ENCODE data around the gene CABCOCO1. TPM values are rescaled to one million over a fixed set of nuclear protein-coding genes. Genes with fewer than 3 reads are reported as not detected.

Gene CABCOCO1, protein sequence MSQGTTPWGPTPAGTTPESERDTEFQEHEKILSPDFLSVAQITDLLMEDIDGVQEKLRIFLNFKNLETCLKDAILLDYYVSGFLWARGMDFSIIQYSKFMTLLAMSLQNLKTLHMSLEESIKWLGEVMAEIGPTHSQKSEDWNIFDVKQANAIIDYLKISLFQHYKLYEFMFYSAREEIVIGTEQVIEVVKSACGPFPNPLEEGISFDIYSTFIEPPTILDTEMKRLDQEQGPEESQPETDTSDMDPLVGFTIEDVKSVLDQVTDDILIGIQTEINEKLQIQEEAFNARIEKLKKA
- not detected in 2 replicates for total RNA-seq (2014; rRNA removed; shearing (Covaris generic))

DNA sequence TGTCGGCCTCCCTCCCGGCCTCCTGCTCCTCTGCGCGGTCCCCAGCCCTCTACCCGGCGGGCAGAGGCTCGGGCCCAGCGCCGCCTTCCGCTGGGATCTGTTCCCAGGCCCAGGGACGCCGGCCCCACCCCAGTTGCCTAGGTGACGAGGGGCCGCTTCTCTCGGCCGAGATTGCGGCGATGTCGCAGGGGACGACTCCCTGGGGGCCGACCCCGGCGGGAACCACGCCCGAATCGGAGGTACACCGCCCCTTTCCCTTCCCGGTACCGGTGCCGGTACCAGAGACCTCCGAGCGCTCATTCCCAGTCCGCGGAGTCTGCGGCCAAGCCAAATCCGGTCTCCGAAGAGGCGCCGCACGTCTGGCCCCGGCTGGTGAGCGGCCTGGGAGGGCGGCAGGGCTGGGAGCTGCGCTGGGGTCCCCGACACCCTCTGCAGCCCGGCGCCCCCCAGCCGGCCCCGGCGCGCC is at the start of gene CABCOCO1:
Gene CABCOCO1 (plus strand): TSS at position 136 of the 466 bp plus-strand sequence. CDS start 44 bp downstream, at position 180.
- no peak for DNase-seq (ENCODE audit: low read depth)

DNA sequence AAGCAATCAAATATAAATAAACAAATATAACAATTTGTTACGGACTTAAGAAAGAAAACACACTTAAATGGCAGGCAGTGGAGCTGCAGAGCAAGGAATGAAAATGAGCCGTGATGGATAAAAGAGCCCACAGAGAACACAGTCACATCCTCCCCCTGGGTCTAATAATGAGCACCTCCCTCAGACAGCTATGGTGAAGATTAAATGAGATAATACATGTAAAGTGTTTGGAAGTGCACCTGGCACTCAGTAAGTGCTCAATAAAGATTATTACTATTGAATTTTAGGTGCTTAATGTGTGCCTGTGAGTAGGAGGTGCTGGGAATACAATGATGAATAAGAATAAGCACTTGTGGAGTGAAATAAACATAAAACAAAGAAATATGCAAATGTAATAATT is 49.1 kb upstream of the CABCOCO1 start:
- no peak for DNase-seq (ENCODE audit: low read depth)

DNA sequence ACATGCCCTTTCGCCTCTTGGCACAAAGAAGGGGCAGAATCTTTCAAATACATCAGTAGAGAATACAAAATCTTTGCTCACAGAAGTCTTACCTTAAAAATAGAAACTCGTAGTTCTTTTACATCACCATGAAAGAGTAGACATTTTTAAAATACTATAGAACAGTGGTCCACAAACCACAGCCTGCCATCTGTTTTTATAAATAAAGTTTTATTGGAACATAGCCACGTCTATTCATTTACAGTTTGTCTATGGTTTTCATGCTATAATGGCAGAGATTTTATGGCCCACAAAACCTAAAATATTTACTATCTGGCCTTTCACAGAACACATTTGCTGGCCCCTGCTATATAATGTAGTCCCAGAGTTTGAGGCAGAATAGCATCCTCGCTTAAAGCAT is 46.1 kb upstream of the CABCOCO1 start:
- DNase-seq (ENCODE audit: low read depth), result no peak

DNA sequence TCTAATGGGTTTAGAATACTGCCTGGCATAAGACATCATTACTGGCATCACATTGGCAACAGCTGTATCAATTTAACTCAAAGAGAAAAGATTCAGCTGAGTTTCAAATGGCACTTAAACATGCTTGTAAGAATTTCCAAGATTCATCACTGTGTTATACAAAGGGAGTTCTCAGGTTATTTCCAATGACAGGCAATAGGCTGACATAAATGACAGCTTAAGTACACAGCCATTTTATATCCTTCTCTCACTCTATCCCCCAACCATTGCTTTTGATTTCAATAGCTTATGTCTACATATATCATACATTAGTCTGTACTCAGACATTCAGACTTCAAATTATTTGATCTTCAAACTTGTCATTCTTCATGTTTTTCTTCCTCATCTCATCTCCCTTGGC is 45.5 kb upstream of the CABCOCO1 start:
- DNase-seq (ENCODE audit: low read depth), result no peak

DNA sequence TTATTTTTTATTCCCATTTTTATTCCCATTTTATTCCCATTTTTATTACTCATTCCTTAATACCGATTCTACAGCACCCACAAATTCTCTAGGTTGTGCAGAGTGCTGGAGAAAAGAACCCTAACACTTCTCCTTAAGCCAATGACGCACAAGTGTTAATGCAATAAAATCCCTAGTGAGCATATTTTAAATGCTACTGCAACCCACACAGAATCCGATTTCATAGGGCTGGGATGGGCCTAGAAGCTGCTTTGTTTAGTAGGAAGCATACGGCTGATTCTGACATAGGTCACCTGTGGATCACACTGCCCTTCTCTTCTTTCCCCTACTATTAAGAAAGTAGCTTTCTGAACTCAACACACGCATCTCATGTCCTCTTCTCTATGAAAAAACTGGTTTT is 45.1 kb upstream of the CABCOCO1 start:
- DNase-seq (ENCODE audit: low read depth), result no peak

DNA sequence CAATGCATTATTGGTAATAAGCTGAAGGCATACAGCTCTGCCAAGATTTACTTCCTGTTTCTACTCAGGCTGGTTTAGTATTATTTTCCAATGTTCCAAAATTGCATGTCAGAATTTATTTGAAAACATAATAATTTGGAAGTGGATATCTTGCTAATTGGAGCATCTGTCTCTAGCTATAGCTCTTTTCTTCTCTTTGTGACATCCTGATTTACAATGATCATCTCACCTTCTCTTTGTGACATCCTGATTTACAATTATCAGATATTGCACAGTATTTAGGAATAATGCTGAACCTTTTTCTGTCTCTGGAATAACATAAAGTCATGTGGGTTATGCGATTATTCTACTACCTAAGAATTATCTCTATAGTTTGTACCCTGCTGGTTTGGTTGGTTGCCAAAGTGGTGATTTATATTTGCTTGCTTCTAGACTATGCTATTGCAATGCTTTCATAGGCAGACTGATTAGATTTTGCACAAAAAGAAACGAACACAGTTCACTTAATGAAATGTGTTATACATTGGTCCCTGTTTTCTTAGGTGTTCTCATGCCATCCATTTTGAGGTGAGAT is 44.3 kb upstream of the CABCOCO1 start:
- DNase-seq (ENCODE audit: low read depth), result no peak

DNA sequence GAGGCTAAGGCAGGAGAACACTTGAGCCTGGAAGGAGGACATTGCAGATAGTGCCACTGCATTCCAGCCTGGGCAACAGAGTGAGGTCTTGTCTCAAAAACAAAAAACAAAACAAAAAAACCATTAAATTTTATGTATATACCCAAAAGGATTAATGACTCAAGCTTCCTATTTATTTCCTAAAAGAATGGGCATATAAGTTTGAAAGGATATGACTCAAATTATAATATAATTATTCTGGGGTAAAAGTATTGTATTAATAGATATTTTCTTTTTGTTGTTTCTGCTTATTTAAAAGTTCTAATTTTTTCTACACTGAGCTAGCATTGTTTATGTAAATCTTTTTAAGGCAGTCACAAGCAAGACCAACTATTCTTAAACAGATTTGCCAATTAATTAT is 42.2 kb upstream of the CABCOCO1 start:
- DNase-seq (ENCODE audit: low read depth), result no peak

DNA sequence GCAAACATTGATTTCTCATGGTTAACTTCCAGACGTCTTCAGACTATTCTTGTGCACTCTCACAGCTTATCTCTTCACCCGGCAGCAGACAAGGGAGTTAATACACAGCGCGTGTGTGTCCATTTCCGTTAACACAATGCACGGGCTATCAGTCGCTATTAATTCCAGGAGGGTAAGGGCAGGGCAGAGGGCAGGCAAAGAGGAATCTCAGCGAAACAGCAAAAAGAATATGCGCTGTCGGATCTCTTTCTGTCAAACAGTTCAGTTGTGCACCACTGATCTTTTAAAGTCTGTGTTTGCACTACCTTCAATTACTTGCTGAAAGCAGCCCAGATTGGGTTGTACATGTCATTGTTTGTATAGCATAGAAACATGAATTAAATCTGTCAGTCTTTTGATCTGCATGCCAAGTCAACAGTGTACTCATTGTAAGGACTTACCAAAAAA is 41.1 kb upstream of the CABCOCO1 start:
- no peak for DNase-seq (ENCODE audit: low read depth)

DNA sequence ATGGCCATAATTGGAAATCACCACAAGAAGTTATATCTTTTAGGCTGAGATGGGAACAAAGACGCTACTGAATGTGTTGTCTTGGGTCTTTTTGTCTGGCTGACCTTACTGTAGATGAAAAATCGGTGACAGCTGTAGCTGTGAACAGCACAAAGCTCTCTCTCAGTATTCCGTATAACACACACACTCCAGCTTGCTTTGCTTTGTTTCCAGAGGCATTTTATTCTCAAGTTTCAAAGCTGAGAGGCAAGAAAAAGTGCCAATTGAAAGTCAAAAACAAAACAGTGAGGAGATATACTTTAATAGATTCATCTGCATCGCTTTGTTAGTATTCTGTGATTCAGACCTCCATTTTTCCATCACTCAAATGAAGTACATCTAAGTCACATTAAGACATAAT is 39.6 kb upstream of the CABCOCO1 start:
- DNase-seq (ENCODE audit: low read depth), result no peak

DNA sequence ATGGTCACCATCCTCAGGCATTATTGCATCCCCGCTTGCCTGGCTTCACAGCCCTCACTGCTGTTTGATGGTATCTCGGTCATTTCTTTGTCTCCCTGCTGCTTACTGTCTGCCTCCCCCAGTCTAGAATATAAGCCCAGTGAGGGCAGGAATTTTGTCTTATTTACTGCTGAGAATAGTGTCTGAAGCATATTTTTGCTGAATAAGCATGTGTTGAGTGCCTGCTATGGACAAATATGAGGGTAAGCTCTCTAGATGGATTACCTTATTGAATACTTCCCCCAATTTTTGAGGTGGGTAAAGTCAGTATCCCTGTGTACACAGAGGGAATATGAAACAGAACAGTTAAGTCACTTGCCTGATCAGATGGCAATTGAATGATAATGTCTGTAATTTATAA is 36.5 kb upstream of the CABCOCO1 start:
- no peak for DNase-seq (ENCODE audit: low read depth)

DNA sequence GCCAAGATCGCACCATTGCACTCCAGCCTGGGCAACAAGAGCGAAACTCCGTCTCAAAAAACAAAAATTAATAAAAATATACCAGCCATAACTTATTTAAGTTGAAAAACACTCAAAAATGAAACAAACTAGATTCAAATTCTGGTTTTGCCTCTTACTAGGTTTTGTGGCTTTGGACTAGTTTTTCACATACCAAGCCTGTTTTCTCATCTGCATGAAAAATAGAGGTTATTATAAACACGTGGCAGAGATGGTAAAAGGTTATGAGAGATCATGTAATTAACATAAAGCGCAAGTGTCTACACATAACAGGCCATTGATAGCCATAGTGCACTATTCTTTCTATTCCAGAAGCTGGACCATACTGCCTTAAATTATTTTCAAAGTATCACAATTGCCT is 35.5 kb upstream of the CABCOCO1 start:
- DNase-seq (ENCODE audit: low read depth), result peak; percentile 15

DNA sequence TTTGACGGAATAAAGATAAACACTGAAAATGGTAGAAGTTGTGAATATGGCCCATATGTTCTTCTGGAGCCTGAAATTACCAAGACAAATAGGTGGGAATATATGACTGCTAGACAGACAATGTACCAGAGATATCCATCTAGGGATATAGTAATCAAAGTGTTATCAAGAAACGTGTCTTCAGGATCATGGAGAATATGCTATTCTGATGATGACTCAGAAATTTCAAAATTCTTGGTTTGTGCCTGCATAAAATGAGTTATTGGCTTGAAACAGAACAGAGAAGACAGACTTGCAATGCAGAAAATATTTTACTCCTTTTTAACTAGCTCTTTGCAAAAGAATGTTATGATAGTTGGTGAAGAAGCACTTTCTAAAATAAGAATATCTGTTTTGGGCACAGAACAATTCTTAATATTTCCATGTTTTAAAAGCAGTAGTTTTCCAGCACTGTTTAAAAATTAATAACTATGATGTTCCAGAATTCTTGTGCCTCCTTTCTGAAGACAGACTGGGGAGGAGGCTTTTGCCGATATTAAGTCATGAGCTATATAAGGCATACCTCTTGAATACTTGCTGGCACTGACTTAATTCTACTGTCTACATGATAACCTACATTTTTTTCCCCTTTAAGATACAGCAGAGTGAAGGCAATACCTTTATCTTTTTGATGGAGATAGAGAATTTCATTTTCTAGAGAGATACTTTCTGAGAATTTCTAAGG is 34.4 kb upstream of the CABCOCO1 start:
- no peak for DNase-seq (ENCODE audit: low read depth)

DNA sequence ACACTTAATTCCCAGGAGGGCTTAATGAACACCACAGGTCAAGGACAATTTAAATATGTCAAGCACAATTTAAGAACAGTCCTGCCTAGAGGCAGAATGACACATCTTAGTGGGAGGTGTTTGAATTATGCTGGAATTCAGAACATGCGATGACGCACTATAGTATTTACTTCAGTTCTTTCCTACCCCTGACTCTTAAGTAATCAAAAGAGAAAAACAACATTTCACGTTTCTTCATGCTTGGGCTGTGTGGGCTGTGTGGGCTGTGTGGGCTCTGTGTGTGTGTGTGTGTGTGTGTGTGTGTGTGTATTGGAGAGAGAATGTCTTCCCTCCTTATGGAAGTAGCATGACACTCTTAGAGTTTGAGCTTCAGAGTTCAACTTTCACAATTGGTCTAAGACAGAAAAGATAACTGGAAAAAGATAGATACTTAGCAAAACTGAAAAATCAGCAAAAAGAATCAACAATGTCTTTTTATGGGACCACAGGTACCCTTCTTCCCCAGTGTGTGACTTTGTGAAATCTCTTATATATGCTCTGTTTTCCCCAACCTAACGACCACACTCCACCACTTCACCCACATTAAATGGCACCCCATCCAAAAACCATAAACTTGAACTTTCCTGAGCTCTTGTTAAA is 33.7 kb upstream of the CABCOCO1 start:
- peak; percentile 82 for DNase-seq (ENCODE audit: low read depth)

DNA sequence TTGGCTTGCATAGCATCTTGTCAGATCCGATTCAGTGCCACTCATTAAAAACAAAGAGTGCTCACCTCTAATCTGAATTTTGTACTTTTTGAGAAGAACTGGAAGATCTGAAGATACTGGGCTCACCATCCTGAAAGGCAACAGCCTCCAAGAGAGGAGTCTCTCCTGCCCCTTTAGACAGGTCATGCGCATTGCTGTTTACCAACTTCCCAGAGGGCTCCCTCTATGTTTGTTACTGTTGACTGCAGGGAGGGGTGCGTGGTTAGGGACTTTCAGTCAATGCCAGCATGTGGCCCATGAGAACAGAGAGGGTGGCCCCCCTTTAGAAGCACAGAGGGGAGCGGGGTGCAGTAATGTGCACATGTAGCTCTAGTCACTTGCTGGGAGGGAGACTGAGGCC is 33.2 kb upstream of the CABCOCO1 start:
- no peak for DNase-seq (ENCODE audit: low read depth)

DNA sequence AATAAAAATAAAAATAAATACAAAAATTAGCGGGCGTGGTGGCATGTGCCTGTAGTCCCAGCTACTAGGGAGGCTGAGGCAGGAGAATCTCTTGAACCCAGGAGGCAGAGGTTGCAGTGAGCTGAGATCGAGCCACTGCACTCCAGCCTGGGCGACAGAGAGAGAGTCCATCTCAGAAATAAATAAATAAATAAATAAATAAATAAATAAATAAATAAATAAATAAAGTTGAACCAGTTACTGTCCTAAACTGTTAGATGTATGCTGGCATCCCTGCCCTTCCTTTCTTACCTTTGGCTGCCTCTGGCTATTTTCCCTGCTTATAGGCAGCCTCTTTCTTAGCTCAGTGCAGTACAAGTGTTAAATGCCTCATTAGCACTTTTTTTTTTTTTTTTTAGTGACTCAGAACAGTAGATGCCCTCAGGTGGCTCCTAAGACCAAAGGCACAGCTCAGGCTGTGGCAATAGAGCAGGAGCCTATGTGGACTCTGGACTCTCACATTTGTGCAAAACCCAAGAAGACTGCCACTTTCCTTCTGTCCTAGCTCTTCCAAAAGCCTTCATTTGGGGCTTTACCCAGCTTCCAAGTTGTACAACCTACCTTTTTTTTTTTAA is 30.6 kb upstream of the CABCOCO1 start:
- DNase-seq (ENCODE audit: low read depth), result no peak

DNA sequence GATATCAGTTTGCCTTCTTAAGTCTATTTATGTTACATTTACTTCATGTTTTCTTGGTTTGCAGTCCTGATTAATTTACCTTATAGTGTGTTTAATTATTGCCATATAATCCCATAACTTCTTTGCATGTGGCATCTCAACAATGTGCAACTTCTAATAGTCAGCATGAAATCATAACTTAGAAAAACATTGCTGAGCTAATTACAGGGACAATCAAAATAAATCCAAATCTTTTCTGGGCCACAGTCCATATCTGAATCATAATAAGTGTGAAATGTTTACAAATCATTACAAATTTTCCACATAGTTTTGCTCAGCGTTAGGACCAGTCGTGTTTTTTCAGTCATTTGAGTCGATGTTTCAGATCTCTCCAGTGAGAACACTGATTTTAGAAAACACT is 29.1 kb upstream of the CABCOCO1 start:
- DNase-seq (ENCODE audit: low read depth), result no peak

DNA sequence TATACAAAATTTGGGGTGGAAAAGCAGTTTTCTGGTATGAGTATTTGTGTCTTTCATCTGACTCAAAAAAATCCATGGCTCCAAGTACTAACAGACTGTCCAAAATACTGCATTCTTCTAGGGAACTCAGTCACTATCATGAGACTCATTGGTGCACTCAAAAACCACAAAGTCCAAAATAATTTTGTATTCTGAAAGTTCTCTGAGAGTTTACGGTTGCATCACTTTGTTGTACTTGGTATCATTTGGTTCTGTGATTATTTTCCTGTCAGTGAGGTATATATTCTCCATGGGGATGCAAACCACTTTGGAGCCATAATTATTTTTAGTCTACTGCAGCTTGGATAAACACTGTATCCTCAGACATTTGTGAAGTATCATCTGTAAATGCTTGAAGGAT is 28.0 kb upstream of the CABCOCO1 start:
- DNase-seq (ENCODE audit: low read depth), result no peak

DNA sequence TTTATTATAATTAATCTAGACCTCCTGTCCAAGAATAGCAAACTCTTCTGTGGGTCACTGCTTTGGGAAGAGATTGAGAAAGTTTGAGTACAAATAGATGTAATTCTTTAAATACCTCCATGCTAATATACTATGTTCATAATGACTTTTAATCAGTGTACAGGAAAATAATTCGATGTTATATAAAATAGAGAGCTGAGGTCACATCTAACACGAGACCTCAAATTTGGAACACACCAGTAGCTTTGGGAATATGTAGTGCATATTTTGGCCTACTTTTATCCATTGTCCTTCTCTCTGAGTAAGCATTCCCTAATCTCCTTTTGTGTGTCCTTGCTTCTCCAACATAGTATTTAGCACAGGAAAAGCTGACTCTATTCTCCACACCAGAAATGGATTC is 27.3 kb upstream of the CABCOCO1 start:
- DNase-seq (ENCODE audit: low read depth), result no peak

DNA sequence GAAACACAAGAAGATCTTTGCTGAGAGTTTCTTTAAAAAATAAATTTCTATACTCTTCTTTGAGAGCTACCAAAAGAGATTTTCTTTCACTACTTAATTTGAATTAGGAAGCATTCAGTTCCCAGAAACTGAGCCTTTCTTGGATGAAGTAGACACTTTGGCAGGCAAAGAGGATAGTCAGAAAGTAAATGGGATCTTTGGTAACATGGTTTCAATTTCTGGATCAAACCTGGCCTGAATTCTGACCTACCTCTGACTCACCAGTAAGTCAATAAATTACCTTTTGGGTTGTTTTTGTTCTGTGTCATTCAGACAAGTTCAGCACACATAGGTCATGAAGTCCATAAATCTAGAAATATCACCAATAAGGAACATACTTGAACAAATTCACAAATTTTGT is 26.8 kb upstream of the CABCOCO1 start:
- DNase-seq (ENCODE audit: low read depth), result no peak

DNA sequence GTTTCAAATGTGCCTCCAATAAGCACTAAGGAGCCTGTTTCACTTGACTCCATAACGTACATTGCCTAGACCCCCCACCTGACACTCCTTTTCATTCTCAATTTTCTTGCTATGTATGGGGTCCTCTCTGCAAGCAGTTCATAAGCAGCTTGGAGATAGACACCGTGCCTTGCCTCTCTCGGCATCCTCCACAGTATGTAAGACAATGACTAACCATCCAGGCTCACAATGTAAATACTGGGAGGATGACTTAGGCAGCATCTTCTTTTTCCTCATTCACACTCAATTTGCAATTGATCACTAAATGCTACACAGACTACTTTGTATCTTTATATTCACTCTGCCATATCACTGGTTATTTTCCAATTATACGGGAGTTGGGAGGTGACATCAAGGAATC is 22.8 kb upstream of the CABCOCO1 start:
- no peak for DNase-seq (ENCODE audit: low read depth)

DNA sequence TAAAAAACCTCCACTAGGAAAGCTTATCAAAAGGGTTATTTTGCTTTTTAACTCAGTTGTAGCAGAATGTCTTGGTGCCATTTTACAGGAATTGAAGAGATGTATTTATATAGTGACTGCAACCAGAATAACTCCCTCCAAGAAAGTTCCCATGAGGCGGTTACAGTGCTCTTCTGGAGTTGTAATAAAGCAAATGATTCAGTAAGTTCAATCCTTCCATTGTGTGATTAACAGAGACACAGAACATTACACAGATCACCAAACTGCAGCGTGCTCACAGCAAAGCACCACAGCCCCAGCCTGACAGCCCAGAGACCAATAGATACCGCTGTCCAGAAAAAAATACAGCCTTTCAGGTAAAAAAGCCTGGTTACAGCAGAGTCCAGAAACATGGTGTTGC is 21.9 kb upstream of the CABCOCO1 start:
- no peak for DNase-seq (ENCODE audit: low read depth)

DNA sequence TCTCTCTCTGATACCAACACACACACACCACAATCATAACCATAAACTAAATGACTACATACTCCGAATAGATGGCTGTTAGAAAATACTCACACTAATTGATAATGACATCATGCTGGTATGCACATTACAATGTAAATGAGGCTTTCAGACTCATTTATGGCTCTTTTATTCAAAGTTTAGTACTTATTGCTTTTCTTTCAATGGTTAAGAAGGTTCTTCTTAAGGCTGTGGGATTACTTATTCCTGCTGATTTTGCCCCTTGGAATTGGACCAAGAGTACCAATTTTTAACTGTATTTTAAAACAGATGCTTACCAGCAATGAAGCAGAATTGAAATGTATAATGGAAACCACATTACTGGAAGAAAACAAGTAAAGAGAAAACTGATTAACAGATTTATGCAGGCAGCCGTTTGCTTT is 20.6 kb upstream of the CABCOCO1 start:
- no peak for DNase-seq (ENCODE audit: low read depth)

All from RPMI7951 (cell line).